Measurements from ENCODE around the gene TGFBR3. TPM values are rescaled to one million over a fixed set of nuclear protein-coding genes. Genes with fewer than 3 reads are reported as not detected.

The TGFBR3 gene
- total RNA-seq, 1 experiment from 2014 or later = 2.4 TPM

DNA sequence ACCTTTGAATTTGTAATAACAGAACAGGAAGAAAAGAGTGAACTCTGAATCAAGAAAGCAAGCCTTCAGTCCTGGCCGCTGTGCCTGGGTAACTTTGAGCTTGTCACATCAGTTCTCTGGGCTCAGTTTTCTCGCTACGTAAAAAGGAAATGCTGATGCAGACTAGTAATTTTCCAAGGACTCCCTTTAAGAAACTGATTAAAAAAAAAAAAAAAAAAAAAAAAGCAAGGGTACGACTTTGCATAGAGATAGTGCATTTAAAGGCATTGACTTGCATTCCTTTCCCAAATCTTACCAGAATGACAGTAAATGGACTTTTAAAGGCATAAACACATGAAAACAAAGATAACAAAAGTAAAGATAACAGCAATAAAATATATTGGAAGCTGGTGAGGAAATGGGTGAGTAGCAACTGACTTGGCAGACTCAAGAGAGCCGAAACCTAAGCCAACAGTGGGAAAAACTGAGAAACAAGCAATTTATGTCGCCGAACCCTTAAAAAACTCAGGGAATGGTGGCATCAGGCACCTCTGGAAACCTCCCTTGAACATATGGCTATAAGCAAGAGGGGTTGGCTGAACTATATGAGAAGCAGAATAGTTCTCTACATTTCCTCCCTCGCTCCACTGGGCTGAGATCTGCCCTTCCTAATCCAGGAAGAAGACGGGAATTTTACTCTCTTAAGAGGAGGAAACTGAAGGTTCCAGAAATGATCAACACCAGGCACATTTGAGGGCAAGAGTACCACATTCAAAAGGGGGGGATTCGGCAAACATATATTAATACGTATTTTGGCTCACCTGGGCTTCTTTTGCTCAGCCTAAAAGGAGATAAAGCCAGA lies 196.1 kb downstream of the TGFBR3 start:
- TF ChIP-seq, protein P1, sequence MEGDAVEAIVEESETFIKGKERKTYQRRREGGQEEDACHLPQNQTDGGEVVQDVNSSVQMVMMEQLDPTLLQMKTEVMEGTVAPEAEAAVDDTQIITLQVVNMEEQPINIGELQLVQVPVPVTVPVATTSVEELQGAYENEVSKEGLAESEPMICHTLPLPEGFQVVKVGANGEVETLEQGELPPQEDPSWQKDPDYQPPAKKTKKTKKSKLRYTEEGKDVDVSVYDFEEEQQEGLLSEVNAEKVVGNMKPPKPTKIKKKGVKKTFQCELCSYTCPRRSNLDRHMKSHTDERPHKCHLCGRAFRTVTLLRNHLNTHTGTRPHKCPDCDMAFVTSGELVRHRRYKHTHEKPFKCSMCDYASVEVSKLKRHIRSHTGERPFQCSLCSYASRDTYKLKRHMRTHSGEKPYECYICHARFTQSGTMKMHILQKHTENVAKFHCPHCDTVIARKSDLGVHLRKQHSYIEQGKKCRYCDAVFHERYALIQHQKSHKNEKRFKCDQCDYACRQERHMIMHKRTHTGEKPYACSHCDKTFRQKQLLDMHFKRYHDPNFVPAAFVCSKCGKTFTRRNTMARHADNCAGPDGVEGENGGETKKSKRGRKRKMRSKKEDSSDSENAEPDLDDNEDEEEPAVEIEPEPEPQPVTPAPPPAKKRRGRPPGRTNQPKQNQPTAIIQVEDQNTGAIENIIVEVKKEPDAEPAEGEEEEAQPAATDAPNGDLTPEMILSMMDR (conservative IDR thresholded peaks at IDR 0.05) = no peak
- Mint-ChIP-seq H3K27ac (no peak overlapping the region), H3K36me3 (ENCODE audit: insufficient read depth in 1 of 3, low read depth in 3 of 3) (no peaks in the 10 kb centered on the region)

More for the DNA sequence above, 196.1 kb downstream of the TGFBR3 start:
- Histone ChIP-seq H4K91ac (ENCODE audit: insufficient read length, low read depth, low read length) (no peak overlapping the region), H2BK5ac (ENCODE audit: insufficient read length, low read length) (no peak overlapping the region), H3K23ac (ENCODE audit: insufficient read length, low read depth, low read length) (no peak overlapping the region), H3K79me1 (ENCODE audit: insufficient read depth, low read depth, low read length, poor library complexity, severe bottlenecking) (no peaks in the 10 kb centered on the region), H3K79me2 (ENCODE audit: insufficient read depth, low read length) (no peaks in the 10 kb centered on the region), H4K20me1 (ENCODE audit: control insufficient read depth, insufficient read depth, insufficient read length) (no peaks in the 10 kb centered on the region), H3K9me3 (ENCODE audit: control insufficient read depth, low read depth, low read length) (no peaks in the 10 kb centered on the region), H3K9ac (ENCODE audit: extremely low read depth, insufficient read length, low read length) (no peak overlapping the region), H2BK120ac (ENCODE audit: low read depth, low read length, poor library complexity, severe bottlenecking) (no peak overlapping the region), H3K27me3 (ENCODE audit: insufficient read depth, low read length) (no peaks in the 10 kb centered on the region), H3K56ac (ENCODE audit: insufficient read length, low read depth, low read length) (no peak overlapping the region), H4K5ac (ENCODE audit: insufficient read length, low read depth, low read length) (no peak overlapping the region), H3K27ac (ENCODE audit: insufficient read length, low read depth, low read length) (no peak overlapping the region), H2BK12ac (ENCODE audit: insufficient read length, low read depth, low read length) (no peak overlapping the region), H3T11ph (ENCODE audit: low read length) (no peak overlapping the region), H3K4me2 (ENCODE audit: insufficient read depth, insufficient read length, low read length) (no peak overlapping the region), H2AFZ (ENCODE audit: low read length) (no peak overlapping the region), H3K18ac (ENCODE audit: insufficient read length, low read depth, low read length) (no peak overlapping the region), H3K4ac (ENCODE audit: low read depth, low read length) (no peak overlapping the region), H2BK15ac (ENCODE audit: low read depth, low read length) (no peak overlapping the region), H3K14ac (ENCODE audit: insufficient read depth, low read length) (no peak overlapping the region), H4K8ac (replicated peaks; ENCODE audit: insufficient read length, low read depth, low read length) (no peak overlapping the region), H2AK5ac (ENCODE audit: insufficient read length, low read length) (no peak overlapping the region), H2BK20ac (ENCODE audit: low read depth, low read length, poor library complexity, severe bottlenecking) (no peak overlapping the region), H3K23me2 (ENCODE audit: insufficient read length, low read depth, low read length, poor library complexity, severe bottlenecking) (no peaks in the 10 kb centered on the region), H3K4me1 (ENCODE audit: insufficient read depth, low read length) (0 out of 2 replicates have a peak, but pooled peaks cover 2% of the 10 kb centered on the region)
- Mint-ChIP-seq H3K4me3 (no peak overlapping the region), H3K27me3 (ENCODE audit: low read depth) (no peaks in the 10 kb centered on the region), H3K4me1 (peaks cover 26 to 37% of the 10 kb centered on the region in 2 experiments), H3K9me3 (no peaks in the 10 kb centered on the region)
- no peak for DNase-seq
- no CpG with 5 or more reads among the region's 11 CpGs for WGBS (ENCODE audit: extremely low coverage, insufficient read length, low lambda C conversion rate)
